ENCODE data around the gene TRIM44.

GRCh38 chr11:35735411-35735810 is 72.8 kb downstream of the TRIM44 start:
- TF ChIP-seq CTCF (IDR thresholded peaks at IDR 0.05) (no peak), POLR2A (IDR thresholded peaks at IDR 0.05) (no peak)

Measured in esophagus squamous epithelium (tissue), 4 donors.